Hepatocyte (in vitro differentiated cells): ENCODE data around the gene SEMA4B. TPM values are rescaled to one million over a fixed set of nuclear protein-coding genes. Genes with fewer than 3 reads are reported as not detected.

Experiments
- DNase-seq: peaks from one replicate; pipeline ENCODE4 v3.0.0-alpha.2; 2016; ENCODE audit warnings: low spot score
- H2AFZ ChIP-seq: fragments of 200-600 bp; sonication (generic); 2 replicates; pipeline ENCODE4 v1.6.0; 2016; ENCODE audit warnings: antibody characterized with exemption, mild to moderate bottlenecking
- H3K27ac ChIP-seq: fragments of 200-600 bp; sonication (generic); 2 replicates; pipeline ENCODE4 v1.5.1; 2016; ENCODE audit warnings: mild to moderate bottlenecking
- H3K27me3 ChIP-seq: fragments of 200-600 bp; sonication (generic); 2 replicates; pipeline ENCODE4 v1.6.1; 2016
- H3K36me3 ChIP-seq: fragments of 200-600 bp; sonication (generic); replicated peaks from 2 replicates; pipeline ENCODE4 v1.5.1; 2016; ENCODE audit warnings: low read depth; ENCODE audit not compliant: insufficient read depth
- H3K4me1 ChIP-seq: fragments of 200-600 bp; sonication (generic); 2 replicates; pipeline ENCODE4 v1.5.1; 2016; ENCODE audit warnings: mild to moderate bottlenecking, moderate library complexity; ENCODE audit not compliant: insufficient read depth
- H3K4me2 ChIP-seq: fragments of 200-600 bp; sonication (generic); 2 replicates; pipeline ENCODE4 v1.6.0; 2016
- H3K4me3 ChIP-seq: fragments of 200-600 bp; sonication (generic); 2 replicates; pipeline ENCODE4 v1.5.1; 2016; ENCODE audit warnings: mild to moderate bottlenecking
- H3K79me2 ChIP-seq: fragments of 200-600 bp; sonication (generic); 2 replicates; pipeline ENCODE4 v1.6.0; 2017; ENCODE audit warnings: mild to moderate bottlenecking
- H3K9me2 ChIP-seq: fragments of 200-600 bp; sonication (generic); replicated peaks from 2 replicates; pipeline ENCODE4 v1.6.0; 2017; ENCODE audit warnings: mild to moderate bottlenecking; ENCODE audit not compliant: insufficient read depth
- H3K9me3 ChIP-seq: fragments of 200-600 bp; sonication (generic); 2 replicates; pipeline ENCODE4 v1.5.1; 2016; ENCODE audit warnings: low read depth, mild to moderate bottlenecking
- H4K20me1 ChIP-seq: fragments of 200-600 bp; sonication (generic); 2 replicates; pipeline ENCODE4 v1.6.0; 2016; ENCODE audit warnings: mild to moderate bottlenecking; ENCODE audit not compliant: insufficient read depth, poor library complexity, severe bottlenecking
- EZH2 ChIP-seq: fragments of 200-600 bp; sonication (generic); IDR thresholded peaks from 2 replicates; pipeline ENCODE4 v1.6.1; 2016; ENCODE audit warnings: antibody characterized with exemption, mild to moderate bottlenecking, borderline replicate concordance
- EZH2phosphoT487 ChIP-seq: fragments of 200-600 bp; sonication (generic); IDR thresholded peaks from one replicate; pipeline ENCODE4 v1.6.1; 2018; ENCODE audit warnings: antibody characterized with exemption, mild to moderate bottlenecking, low read depth, moderate library complexity; ENCODE audit not compliant: unreplicated experiment, severe bottlenecking
- WGBS: methylation state at CpG from one replicate; pipeline ENCODE4 v1.1.6; 2016; ENCODE audit warnings: low lambda C conversion rate; ENCODE audit errors: missing lambda C conversion rate; 5-methylcytosine and 5-hydroxymethylcytosine counted together
- polyA plus RNA-seq: library from polyadenylated mRNA; unstranded; fragments of >200 nt; fragmentation: Nextera tagmentation; extraction: Ambion mirVana; gene quantifications from 2 replicates; pipeline ENCODE4 v1.2.1, GENCODE V29; 2016
- total RNA-seq: library from RNA; depleted of rRNA; stranded (reverse); fragments of >200 nt; gene quantifications from 2 replicates; pipeline ENCODE4 v1.2.3, GENCODE V29; 2014
- TF ChIP-seq, protein P1 (sequence below): fragments of 200-600 bp; sonication (generic); IDR thresholded peaks from 2 replicates; pipeline ENCODE4 v1.5.1; 2016; ENCODE audit warnings: antibody characterized with exemption, mild to moderate bottlenecking; ENCODE audit not compliant: poor library complexity

Gene SEMA4B
- total and polyA plus RNA-seq, 2 experiments from 2014 or later: 19.2 to 43.5 TPM

DNA sequence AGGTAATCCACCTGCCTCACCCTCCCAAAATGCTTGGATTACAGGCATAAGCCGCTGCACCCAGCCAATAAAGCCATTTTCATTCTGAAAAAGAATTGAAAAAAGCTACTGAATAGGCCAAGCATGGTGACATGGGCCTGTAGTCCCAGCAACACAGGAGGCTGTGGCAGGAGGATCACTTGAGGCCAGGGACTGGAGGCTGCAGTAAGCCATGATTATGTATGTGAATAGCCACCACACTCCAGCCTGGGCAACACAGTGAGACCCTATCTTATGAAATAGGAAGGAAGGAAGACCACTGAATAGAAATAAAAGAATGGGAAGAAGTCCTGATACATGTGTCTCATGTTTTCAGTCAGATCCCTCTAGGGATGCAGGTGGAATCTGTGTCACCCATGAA lies 36.0 kb upstream of the SEMA4B start:
- H3K4me3 ChIP-seq: no peak overlapping the region
- no peaks in the 10 kb centered on the region for H3K9me3 ChIP-seq
- H4K20me1 ChIP-seq: no peaks in the 10 kb centered on the region
- peak overlapping the region; percentile 24 for H3K4me2 ChIP-seq
- H3K27me3 ChIP-seq: no peaks in the 10 kb centered on the region
- no peaks in the 10 kb centered on the region for H3K9me2 ChIP-seq
- H3K27ac ChIP-seq: peak overlapping the region; percentile 94
- H3K79me2 ChIP-seq: no peaks in the 10 kb centered on the region
- H3K36me3 ChIP-seq: no peaks in the 10 kb centered on the region
- WGBS: 100% methylated on average over 1 of the region's 1 CpG
- TF ChIP-seq EZH2phosphoT487 (no peak), EZH2 (no peak)
- TF ChIP-seq, protein P1, sequence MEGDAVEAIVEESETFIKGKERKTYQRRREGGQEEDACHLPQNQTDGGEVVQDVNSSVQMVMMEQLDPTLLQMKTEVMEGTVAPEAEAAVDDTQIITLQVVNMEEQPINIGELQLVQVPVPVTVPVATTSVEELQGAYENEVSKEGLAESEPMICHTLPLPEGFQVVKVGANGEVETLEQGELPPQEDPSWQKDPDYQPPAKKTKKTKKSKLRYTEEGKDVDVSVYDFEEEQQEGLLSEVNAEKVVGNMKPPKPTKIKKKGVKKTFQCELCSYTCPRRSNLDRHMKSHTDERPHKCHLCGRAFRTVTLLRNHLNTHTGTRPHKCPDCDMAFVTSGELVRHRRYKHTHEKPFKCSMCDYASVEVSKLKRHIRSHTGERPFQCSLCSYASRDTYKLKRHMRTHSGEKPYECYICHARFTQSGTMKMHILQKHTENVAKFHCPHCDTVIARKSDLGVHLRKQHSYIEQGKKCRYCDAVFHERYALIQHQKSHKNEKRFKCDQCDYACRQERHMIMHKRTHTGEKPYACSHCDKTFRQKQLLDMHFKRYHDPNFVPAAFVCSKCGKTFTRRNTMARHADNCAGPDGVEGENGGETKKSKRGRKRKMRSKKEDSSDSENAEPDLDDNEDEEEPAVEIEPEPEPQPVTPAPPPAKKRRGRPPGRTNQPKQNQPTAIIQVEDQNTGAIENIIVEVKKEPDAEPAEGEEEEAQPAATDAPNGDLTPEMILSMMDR: no peak
- DNase-seq: no peak
- H3K4me1 ChIP-seq: peaks cover 5% of the 10 kb centered on the region
- H2AFZ ChIP-seq: no peak overlapping the region

DNA sequence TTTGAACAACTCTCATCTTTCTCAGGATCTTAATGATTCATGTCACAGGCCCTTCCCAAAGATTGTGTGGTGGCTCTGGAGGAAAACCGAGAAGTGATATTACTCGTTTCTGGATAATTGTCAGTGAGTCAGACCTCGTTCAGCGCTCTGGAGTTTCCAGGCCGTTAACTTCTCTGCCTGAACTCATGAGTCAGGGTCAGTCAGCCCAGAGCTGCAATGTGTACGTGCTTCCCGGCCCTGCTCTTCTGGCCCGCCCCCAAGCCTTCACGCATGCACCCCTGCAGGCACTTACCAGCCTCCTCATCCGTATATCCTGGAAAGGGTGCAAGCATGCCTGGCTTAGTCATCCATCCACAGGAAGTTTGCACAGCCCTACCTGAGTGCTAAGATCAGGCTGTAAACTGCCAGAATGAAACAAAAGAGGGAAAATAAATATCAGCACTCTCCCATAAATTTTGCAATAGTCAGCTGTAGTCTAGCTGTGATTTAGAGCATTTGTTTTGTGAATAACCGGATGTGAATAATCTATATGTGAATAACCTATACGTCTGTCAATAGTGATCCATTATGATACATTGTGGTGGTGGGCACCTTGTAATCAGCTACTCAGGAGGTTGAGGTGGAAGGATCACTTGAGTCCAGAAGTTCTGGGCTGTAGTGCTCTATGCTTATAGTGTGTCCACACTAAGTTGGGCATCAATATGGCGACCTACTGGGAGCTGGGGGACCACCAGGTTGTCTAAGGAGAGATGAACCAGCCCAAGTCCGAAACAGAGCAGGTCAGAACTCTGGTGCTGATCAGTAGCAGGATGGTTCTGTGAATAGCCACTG lies 35.3 kb upstream of the SEMA4B start:
- Histone ChIP-seq H4K20me1 (no peaks in the 10 kb centered on the region), H3K27ac (peak overlapping the region; percentile 94), H3K79me2 (no peaks in the 10 kb centered on the region), H3K4me1 (peaks cover 5% of the 10 kb centered on the region), H3K27me3 (no peaks in the 10 kb centered on the region), H3K36me3 (no peaks in the 10 kb centered on the region), H3K9me3 (no peaks in the 10 kb centered on the region), H2AFZ (no peak overlapping the region), H3K4me3 (no peak overlapping the region), H3K4me2 (peak overlapping the region; percentile 24), H3K9me2 (no peaks in the 10 kb centered on the region)
- DNase-seq: peak; percentile 95
- TF ChIP-seq, protein P1: no peak
- TF ChIP-seq EZH2phosphoT487 (no peak), EZH2 (no peak)
- 32% methylated on average over 14 of the region's 14 CpGs for WGBS

DNA sequence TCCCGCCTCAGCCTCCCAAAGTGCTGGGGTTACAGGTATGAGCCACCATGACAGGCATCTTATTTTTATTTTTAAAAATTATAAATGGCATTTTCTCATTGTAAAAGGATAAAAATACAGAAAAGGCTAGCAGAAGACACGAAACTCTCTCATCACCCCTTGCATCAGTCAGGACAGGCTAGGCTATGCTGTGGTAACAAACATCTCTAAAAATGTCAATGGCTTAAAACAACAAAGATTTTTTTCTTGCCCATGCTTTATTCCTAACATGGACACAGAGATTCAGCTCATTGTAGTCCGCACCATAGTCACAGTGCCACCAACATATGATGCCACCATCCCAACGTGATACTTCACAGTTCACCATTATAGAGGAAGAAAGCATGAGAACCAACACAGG lies 34.0 kb upstream of the SEMA4B start:
- H3K36me3 ChIP-seq: no peaks in the 10 kb centered on the region
- H3K79me2 ChIP-seq: no peaks in the 10 kb centered on the region
- H3K4me3 ChIP-seq: no peak overlapping the region
- TF ChIP-seq EZH2 (no peak), EZH2phosphoT487 (no peak)
- TF ChIP-seq, protein P1: no peak
- peaks cover 5% of the 10 kb centered on the region for H3K4me1 ChIP-seq
- no peak overlapping the region for H2AFZ ChIP-seq
- H3K9me2 ChIP-seq: no peaks in the 10 kb centered on the region
- no peak overlapping the region for H3K4me2 ChIP-seq
- over 99% methylated on average over 4 of the region's 4 CpGs for WGBS
- H3K27me3 ChIP-seq: no peaks in the 10 kb centered on the region
- no peaks in the 10 kb centered on the region for H4K20me1 ChIP-seq
- no peak overlapping the region for H3K27ac ChIP-seq
- H3K9me3 ChIP-seq: no peaks in the 10 kb centered on the region
- no peak for DNase-seq
